Muscle layer of duodenum (tissue), 2 donors: Measurements from ENCODE around the gene PIP5K1A.

Source experiments
- H3K27ac ChIP-seq: one replicate; pipeline ENCODE4 v1.7.0; 2013; ENCODE audit warnings: mild to moderate bottlenecking, low read length
- H3K27me3 ChIP-seq: one replicate; pipeline ENCODE4 v1.7.0; 2013; ENCODE audit warnings: low read depth, mild to moderate bottlenecking, control low read depth, low read length
- H3K36me3 ChIP-seq, 2 donors: one replicate each; pipeline ENCODE4 v1.7.0; 2013; ENCODE audit warnings: low read length in 2 of 2, control low read depth in 1 of 2, mild to moderate bottlenecking in 1 of 2; ENCODE audit not compliant: insufficient read depth in 2 of 2, control insufficient read depth in 1 of 2
- H3K4me1 ChIP-seq, 2 donors: one replicate each; pipeline ENCODE4 v1.7.0; 2013; ENCODE audit warnings: low read length in 2 of 2, mild to moderate bottlenecking in 2 of 2, control low read depth in 1 of 2, moderate library complexity in 1 of 2; ENCODE audit not compliant: insufficient read depth in 2 of 2, control insufficient read depth in 1 of 2
- H3K4me3 ChIP-seq, 2 donors: one replicate each; pipeline ENCODE4 v1.7.0; 2013; ENCODE audit warnings: low read length in 2 of 2, low read depth in 1 of 2, mild to moderate bottlenecking in 1 of 2
- H3K9me3 ChIP-seq, 2 donors: one replicate each; pipeline ENCODE4 v1.7.0; 2013; ENCODE audit warnings: low read length in 2 of 2, control low read depth in 1 of 2, mild to moderate bottlenecking in 1 of 2; ENCODE audit not compliant: control insufficient read depth in 1 of 2
- donor health status: healthy.

PIP5K1A gene

GRCh38 chr1:151293093-151293492 is 94.7 kb downstream of the PIP5K1A start:
- Histone ChIP-seq H3K4me1 (no peaks in the 10 kb centered on the region), H3K9me3 (no peaks in the 10 kb centered on the region), H3K27ac (no peak overlapping the region), H3K27me3 (no peaks in the 10 kb centered on the region), H3K36me3 (peaks cover 60 to 89% of the 10 kb centered on the region in 2 donors), H3K4me3 (no peak overlapping the region)

- Histone ChIP-seq H3K27ac (no peak overlapping the region), H3K9me3 (no peaks in the 10 kb centered on the region), H3K36me3 (peaks cover 59 to 89% of the 10 kb centered on the region in 2 donors), H3K4me1 (no peaks in the 10 kb centered on the region), H3K4me3 (no peak overlapping the region), H3K27me3 (no peaks in the 10 kb centered on the region)
Measured at GRCh38 chr1:151294742-151295462, 96.5 kb downstream of the PIP5K1A start.
